T follicular helper cell (primary cell): ENCODE measurements around the gene GXYLT1.
"Not testable (repeated sequence)": the region's sequence is repeated elsewhere in the genome, so short reads cannot be mapped to it uniquely, and the experiment has no call there.

Experiments
- DNase-seq: peaks from one replicate; pipeline ENCODE4 v3.0.0-alpha.2; 2020; ENCODE audit warnings: low read depth

The GXYLT1 gene

GRCh38 chr12:42144158-42144407, 591 bp downstream of the GXYLT1 start:
- DNase-seq = no peak

GRCh38 chr12:42143452-42144157, 1.1 kb downstream of the GXYLT1 start:
- no peak for DNase-seq

- DNase-seq = no peak
Observed at GRCh38 chr12:42141981-42142606, 2.6 kb downstream of the GXYLT1 start.

GRCh38 chr12:42140901-42141300, 3.8 kb downstream of the GXYLT1 start:
- no peak for DNase-seq

- no peak for DNase-seq
Observed at GRCh38 chr12:42135259-42135814, 9.3 kb downstream of the GXYLT1 start.

GRCh38 chr12:42130672-42131402, 13.8 kb downstream of the GXYLT1 start:
- DNase-seq = no peak

- no peak for DNase-seq
Observed at GRCh38 chr12:42129595-42130204, 15.0 kb downstream of the GXYLT1 start.

- no peak for DNase-seq
Observed at GRCh38 chr12:42128888-42129287, 15.8 kb downstream of the GXYLT1 start.

GRCh38 chr12:42128327-42128726, 16.3 kb downstream of the GXYLT1 start:
- no peak for DNase-seq

- no peak for DNase-seq
Observed at GRCh38 chr12:42126963-42127362, 17.7 kb downstream of the GXYLT1 start.

- DNase-seq = no peak
Observed at GRCh38 chr12:42125388-42125767, 19.3 kb downstream of the GXYLT1 start.

GRCh38 chr12:42124764-42125387, 19.8 kb downstream of the GXYLT1 start:
- DNase-seq = no peak

GRCh38 chr12:42119085-42119633, 25.5 kb downstream of the GXYLT1 start:
- DNase-seq = no peak

- no peak for DNase-seq
Observed at GRCh38 chr12:42118136-42118879, 26.4 kb downstream of the GXYLT1 start.

GRCh38 chr12:42109031-42109430, 35.6 kb downstream of the GXYLT1 start:
- DNase-seq = no peak

GRCh38 chr12:42106791-42107190, 37.9 kb downstream of the GXYLT1 start:
- not testable (repeated sequence) for DNase-seq

GRCh38 chr12:42104784-42105183, 39.9 kb downstream of the GXYLT1 start:
- no peak for DNase-seq

GRCh38 chr12:42104087-42104486, 40.6 kb downstream of the GXYLT1 start:
- no peak for DNase-seq

GRCh38 chr12:42103155-42103554, 41.5 kb downstream of the GXYLT1 start:
- no peak for DNase-seq

GRCh38 chr12:42102720-42103119, 42.0 kb downstream of the GXYLT1 start:
- DNase-seq = no peak

- DNase-seq = no peak
Observed at GRCh38 chr12:42099433-42099832, 45.2 kb downstream of the GXYLT1 start.
